Right lobe of liver (tissue), 4 donors: Measurements from ENCODE around the gene CFAP46.

Experiments used
- POLR2A ChIP-seq: fragments of 450-650 bp; IDR thresholded peaks from one replicate; pipeline ENCODE4 v1.6.1; 2017; ENCODE audit warnings: antibody characterized with exemption, mild to moderate bottlenecking
- TF ChIP-seq, protein P1 (sequence below), 4 donors: fragments of 200-600 bp in 3 of 4; fragments of 450-650 bp in 1 of 4; IDR thresholded peaks; one replicate each; pipeline versions ENCODE4 v1.5.1 to v1.8.0; 2016 to 2022; ENCODE audit warnings: antibody characterized with exemption in 4 of 4, mild to moderate bottlenecking in 2 of 4
- donor health status: DM: no; HTN: no; CAD: no.
- donor health status: DM: no; HTN: no; CAD: no.
- donor health status: DM: no; HTN: yes; CAD: no.

DNA sequence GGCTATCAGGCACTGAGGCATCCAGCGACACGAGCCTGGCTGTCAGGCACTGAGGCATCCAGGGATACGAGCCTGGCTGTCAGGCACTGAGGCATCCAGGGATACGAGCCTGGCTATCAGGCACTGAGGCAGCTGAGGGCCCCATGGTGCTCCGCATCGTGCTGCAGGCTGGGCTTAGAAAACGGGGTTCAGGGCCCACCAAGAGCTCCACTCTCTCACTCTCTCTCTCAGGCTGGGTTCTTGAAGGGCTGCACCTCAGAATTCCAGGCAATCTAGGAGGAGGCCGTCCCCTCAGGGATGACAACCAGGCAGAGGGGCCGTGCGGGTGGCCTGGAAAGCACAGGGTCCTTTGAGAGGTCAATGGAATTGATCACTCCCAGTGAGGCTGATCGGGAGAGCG, 69.0 kb downstream of the CFAP46 start:
- TF ChIP-seq, protein P1, sequence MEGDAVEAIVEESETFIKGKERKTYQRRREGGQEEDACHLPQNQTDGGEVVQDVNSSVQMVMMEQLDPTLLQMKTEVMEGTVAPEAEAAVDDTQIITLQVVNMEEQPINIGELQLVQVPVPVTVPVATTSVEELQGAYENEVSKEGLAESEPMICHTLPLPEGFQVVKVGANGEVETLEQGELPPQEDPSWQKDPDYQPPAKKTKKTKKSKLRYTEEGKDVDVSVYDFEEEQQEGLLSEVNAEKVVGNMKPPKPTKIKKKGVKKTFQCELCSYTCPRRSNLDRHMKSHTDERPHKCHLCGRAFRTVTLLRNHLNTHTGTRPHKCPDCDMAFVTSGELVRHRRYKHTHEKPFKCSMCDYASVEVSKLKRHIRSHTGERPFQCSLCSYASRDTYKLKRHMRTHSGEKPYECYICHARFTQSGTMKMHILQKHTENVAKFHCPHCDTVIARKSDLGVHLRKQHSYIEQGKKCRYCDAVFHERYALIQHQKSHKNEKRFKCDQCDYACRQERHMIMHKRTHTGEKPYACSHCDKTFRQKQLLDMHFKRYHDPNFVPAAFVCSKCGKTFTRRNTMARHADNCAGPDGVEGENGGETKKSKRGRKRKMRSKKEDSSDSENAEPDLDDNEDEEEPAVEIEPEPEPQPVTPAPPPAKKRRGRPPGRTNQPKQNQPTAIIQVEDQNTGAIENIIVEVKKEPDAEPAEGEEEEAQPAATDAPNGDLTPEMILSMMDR (IDR thresholded peaks at IDR 0.05), result no peak
- no peak for TF ChIP-seq POLR2A
